ENCODE measurements around the gene SAPCD1. TPM values are rescaled to one million over a fixed set of nuclear protein-coding genes. Genes with fewer than 3 reads are reported as not detected.

The SAPCD1 gene
- total RNA-seq, 4 donors from 2014 or later = 0.83 TPM; not detected in 3

DNA sequence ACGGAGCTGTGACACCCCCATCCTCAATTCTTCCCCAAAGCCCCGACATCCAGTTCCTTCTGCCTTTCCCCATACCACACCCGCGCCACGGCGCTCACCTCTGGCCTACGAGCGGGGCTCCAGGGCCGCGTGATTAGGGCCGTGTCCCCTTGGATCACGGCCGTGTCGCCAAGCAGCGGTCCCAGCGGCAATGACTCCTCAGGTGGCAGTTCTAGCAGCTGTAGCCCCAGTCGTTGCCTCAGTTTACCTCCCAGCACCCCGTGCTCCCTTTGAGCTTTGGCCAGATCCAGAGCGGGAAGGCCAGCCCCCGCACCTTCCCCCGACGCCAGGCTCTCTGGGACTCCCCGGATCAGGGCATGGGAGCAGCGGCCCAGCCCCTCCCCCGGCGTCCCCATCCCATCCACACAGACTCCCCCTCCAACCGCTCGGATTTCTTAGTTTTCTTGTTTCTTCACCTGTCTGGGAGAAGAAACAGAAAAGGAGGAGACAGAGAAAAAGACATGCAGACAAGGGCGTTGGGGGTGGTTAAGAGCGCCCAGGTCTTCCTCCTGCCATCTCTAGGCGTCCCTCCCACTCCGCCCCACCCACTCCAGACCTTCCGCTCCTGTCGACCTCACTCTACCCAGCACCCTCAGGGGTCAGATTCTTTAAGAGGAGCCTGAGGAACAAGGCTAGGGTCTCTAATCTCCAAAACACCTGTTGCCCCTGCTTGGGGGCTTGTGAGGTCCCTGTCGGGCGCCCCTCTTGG is 33.5 kb upstream of the SAPCD1 start, which contains the start of gene DDAH2:
Gene DDAH2, minus strand, starts transcription at position 533 of the 748 bp plus-strand sequence. Its CDS starts 138 bp downstream, at position 395.
- Histone ChIP-seq H3K36me3 (peaks cover 46 to 73% (median 61%) of the 10 kb centered on the region in 4 donors), H3K27ac (replicated peaks in 1 of 4) (peak within 1 kb of the TSS; percentile 93 to 99 (median 97)), H3K27me3 (no peaks in the 10 kb centered on the region), H3K4me3 (peak within 1 kb of the TSS; percentile 69 to 98 (median 94)), H3K9me3 (no peaks in the 10 kb centered on the region), H3K4me1 (peaks cover 30 to 53% (median 49%) of the 10 kb centered on the region in 4 donors)
- 18% methylated on average over 25 of the region's 36 CpGs for WGBS
- no peak for TF ChIP-seq EP300 (IDR thresholded peaks at IDR 0.05)
- TF ChIP-seq, protein P1, sequence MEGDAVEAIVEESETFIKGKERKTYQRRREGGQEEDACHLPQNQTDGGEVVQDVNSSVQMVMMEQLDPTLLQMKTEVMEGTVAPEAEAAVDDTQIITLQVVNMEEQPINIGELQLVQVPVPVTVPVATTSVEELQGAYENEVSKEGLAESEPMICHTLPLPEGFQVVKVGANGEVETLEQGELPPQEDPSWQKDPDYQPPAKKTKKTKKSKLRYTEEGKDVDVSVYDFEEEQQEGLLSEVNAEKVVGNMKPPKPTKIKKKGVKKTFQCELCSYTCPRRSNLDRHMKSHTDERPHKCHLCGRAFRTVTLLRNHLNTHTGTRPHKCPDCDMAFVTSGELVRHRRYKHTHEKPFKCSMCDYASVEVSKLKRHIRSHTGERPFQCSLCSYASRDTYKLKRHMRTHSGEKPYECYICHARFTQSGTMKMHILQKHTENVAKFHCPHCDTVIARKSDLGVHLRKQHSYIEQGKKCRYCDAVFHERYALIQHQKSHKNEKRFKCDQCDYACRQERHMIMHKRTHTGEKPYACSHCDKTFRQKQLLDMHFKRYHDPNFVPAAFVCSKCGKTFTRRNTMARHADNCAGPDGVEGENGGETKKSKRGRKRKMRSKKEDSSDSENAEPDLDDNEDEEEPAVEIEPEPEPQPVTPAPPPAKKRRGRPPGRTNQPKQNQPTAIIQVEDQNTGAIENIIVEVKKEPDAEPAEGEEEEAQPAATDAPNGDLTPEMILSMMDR (IDR thresholded peaks at IDR 0.05) = peak in 2 of 3 experiments; percentile 58
- no peak for DNase-seq (ENCODE audit: extremely low spot score)
- intact Hi-C loops (cut with DNase I) = loop anchor here (5.0 kb wide), 1 partner anchor 38 kb away; no protein-coding TSS in a partner anchor

DNA sequence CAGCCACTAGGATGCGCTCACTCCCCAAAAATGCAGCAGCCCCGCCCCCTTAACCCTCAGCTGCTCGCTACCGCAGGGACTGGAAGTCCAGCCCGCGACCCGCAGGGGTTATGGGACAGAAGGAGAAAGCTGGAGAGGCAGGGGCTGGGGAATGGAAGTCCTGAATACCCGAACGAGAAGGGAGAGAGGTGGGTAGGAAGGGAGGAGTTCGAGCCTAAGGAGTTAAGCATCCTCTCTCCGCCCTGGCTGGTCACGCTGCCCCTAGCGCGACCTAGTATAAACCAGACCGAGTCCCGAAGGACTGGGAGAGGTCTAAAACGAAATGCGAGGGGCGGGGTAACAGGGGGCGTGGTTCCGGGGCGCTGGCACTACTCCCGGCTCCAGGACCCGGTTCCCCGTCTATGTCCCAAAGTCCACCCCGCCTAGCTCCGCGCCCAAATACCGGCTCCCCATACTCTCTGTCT is 32.9 kb upstream of the SAPCD1 start:
- intact Hi-C loops (cut with DNase I) = loop anchor here (5.0 kb wide), 1 partner anchor 38 kb away; no protein-coding TSS in a partner anchor
- Histone ChIP-seq H3K27me3 (no peaks in the 10 kb centered on the region), H3K4me1 (peaks cover 36 to 59% (median 55%) of the 10 kb centered on the region in 4 donors), H3K9me3 (no peaks in the 10 kb centered on the region), H3K36me3 (peaks cover 47 to 74% (median 64%) of the 10 kb centered on the region in 4 donors), H3K4me3 (peak overlapping the region; percentile 69 to 98 (median 94)), H3K27ac (replicated peaks in 1 of 4) (peak overlapping the region; percentile 93 to 99 (median 97))
- DNase-seq (ENCODE audit: extremely low spot score) = peak; percentile 97
- WGBS = 0% methylated on average over 14 of the region's 29 CpGs
- TF ChIP-seq POLR2A (IDR thresholded peaks at IDR 0.05; ENCODE audit: low read depth) = no peak
- TF ChIP-seq, protein P1 (IDR thresholded peaks at IDR 0.05) = peak in 2 of 3 experiments; percentile 9 to 83
- TF ChIP-seq EP300 (IDR thresholded peaks at IDR 0.05) = no peak
- peak; percentile 82 to 88 for TF ChIP-seq POLR2AphosphoS5 (IDR thresholded peaks at IDR 0.05)

DNA sequence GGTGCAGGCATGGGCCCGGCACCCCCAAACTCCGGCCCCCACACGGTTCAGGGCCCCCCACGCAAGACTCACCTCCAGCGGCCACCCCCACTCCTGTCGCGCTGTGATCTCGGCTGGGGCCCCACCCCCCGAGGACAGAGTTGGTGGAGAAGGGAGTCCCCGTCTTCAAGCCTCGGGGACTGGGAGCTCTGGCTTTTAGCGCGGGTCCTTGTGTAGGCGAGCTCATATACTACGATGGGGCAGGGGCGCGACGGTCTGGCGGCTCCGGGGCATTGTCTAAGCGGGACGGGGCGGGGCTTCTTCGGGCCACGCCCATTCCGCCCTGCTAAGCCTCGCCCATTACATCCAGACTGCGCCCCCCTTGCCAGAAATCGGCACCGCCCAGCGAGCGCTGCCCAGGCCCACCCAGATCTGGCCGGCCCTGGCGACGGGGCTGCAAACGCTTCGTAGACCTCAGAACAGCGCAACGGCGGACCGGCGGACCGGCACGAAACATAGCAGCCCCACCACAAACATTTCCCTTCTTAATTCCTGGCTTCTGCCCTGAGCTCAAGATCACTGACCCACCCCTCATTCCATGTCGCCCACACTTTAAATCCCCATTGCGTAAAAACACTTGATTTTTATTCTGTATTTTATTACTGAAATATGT is 32.4 kb upstream of the SAPCD1 start:
- WGBS = 3% methylated on average over 19 of the region's 46 CpGs
- intact Hi-C loops (cut with DNase I) = loop anchor here (5.0 kb wide), 1 partner anchor 37 kb away; no protein-coding TSS in a partner anchor
- peak; percentile 97 for DNase-seq (ENCODE audit: extremely low spot score)
- H3K9me3 ChIP-seq = no peaks in the 10 kb centered on the region
- H3K4me1 ChIP-seq = peaks cover 38 to 65% (median 60%) of the 10 kb centered on the region in 4 donors
- TF ChIP-seq, protein P1 (IDR thresholded peaks at IDR 0.05) = peak in 1 of 3 experiments; percentile 6
- TF ChIP-seq POLR2AphosphoS5 (IDR thresholded peaks at IDR 0.05) (peak; percentile 63 to 92), POLR2A (IDR thresholded peaks at IDR 0.05; ENCODE audit: low read depth) (peak; percentile 25), EP300 (IDR thresholded peaks at IDR 0.05) (no peak)
- peaks cover 47 to 70% (median 64%) of the 10 kb centered on the region in 4 donors for H3K36me3 ChIP-seq
- H3K27ac ChIP-seq (replicated peaks in 1 of 4) = peak overlapping the region; percentile 93 to 99 (median 97)
- H3K27me3 ChIP-seq = no peaks in the 10 kb centered on the region
- H3K4me3 ChIP-seq = peak overlapping the region; percentile 69 to 98 (median 94)

DNA sequence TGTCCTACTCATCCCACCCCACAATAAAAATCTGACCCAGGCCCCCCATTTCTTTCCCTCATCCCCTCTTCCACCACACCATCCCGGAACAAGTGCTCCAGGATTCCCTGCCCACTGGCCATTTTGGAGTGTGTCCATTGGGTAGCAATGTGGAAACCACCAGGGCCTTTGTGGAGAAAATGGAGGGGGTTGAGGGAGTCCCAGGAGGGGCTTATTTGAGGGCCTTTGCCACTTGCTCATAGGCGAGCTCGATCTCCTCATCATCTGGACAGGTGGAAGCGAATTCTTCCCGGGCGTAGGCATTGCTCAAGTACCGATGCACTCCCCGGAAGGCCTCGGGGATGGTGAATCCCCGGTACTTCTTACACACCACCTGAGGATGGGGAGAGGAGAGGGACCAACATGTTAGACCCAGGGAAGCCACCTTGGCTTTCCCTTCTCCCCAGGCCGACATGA is 31.8 kb upstream of the SAPCD1 start:
- intact Hi-C loops (cut with DNase I) = no loop called here

More for the DNA sequence above, 31.8 kb upstream of the SAPCD1 start:
- Histone ChIP-seq H3K9me3 (no peaks in the 10 kb centered on the region), H3K4me3 (peak overlapping the region; percentile 69 to 98 (median 94)), H3K4me1 (peaks cover 38 to 69% (median 61%) of the 10 kb centered on the region in 4 donors), H3K36me3 (peaks cover 47 to 67% (median 60%) of the 10 kb centered on the region in 4 donors), H3K27me3 (no peaks in the 10 kb centered on the region), H3K27ac (replicated peaks in 1 of 4) (peak overlapping the region; percentile 93 to 99 (median 97))
- 86% methylated on average over 11 of the region's 11 CpGs for WGBS
- no peak for TF ChIP-seq POLR2AphosphoS5 (IDR thresholded peaks at IDR 0.05)
- TF ChIP-seq, protein P1 (IDR thresholded peaks at IDR 0.05) = no peak
- no peak for TF ChIP-seq EP300 (IDR thresholded peaks at IDR 0.05)
- TF ChIP-seq POLR2A (IDR thresholded peaks at IDR 0.05; ENCODE audit: low read depth) = no peak
- DNase-seq (ENCODE audit: extremely low spot score) = no peak
